DND-41 (cell line): Measurements from ENCODE around the gene WDR31.

Experiments
- ATAC-seq: fragments of 200-7000 bp; cut with Tn5 transposase; 3 replicates; pipeline ENCODE4 v1.9.1; 2021; ENCODE audit warnings: low read depth; ENCODE audit not compliant: insufficient read depth
- DNase-seq: peaks from one replicate; pipeline ENCODE4 v3.0.0-alpha.2; 2020
- H2AFZ ChIP-seq: 2 replicates; pipeline ENCODE4 v1.6.0; 2012; ENCODE audit warnings: low read depth, low read length
- H3K27ac ChIP-seq: 2 replicates; pipeline ENCODE4 v1.5.1; 2012; ENCODE audit warnings: low read length, inconsistent platforms
- H3K27me3 ChIP-seq: fragments of 200-600 bp; sonication (generic); 2 replicates; pipeline ENCODE4 v1.6.0; 2012; ENCODE audit warnings: low read length, mild to moderate bottlenecking, inconsistent platforms; ENCODE audit not compliant: insufficient read depth, poor library complexity
- H3K36me3 ChIP-seq: 2 replicates; pipeline ENCODE4 v1.5.1; 2012; ENCODE audit warnings: low read length, inconsistent platforms; ENCODE audit not compliant: insufficient read depth
- H3K4me1 ChIP-seq: 2 replicates; pipeline ENCODE4 v1.5.1; 2012; ENCODE audit warnings: mild to moderate bottlenecking, low read length; ENCODE audit not compliant: insufficient read depth
- H3K4me2 ChIP-seq: 2 replicates; pipeline ENCODE4 v1.6.0; 2012; ENCODE audit warnings: mild to moderate bottlenecking, moderate library complexity, low read length, inconsistent platforms; ENCODE audit not compliant: insufficient read depth
- H3K4me3 ChIP-seq, 2 experiments: fragments of 200-600 bp in 1 of 2; shearing (Covaris generic) in 1 of 2; 2 replicates each; pipeline ENCODE4 v1.5.1; 2012 to 2016; ENCODE audit warnings: inconsistent platforms in 2 of 2, low read length in 2 of 2, mild to moderate bottlenecking in 2 of 2, low read depth in 1 of 2, moderate library complexity in 1 of 2
- H3K79me2 ChIP-seq: 2 replicates; pipeline ENCODE4 v1.6.0; 2012; ENCODE audit warnings: low read length, inconsistent platforms; ENCODE audit not compliant: insufficient read depth
- H3K9ac ChIP-seq: 2 replicates; pipeline ENCODE4 v1.6.0; 2012; ENCODE audit warnings: low read depth, mild to moderate bottlenecking, inconsistent platforms, low read length, moderate library complexity
- H3K9me3 ChIP-seq: 2 replicates; pipeline ENCODE4 v1.5.1; 2012; ENCODE audit warnings: low read length, moderate library complexity, mild to moderate bottlenecking, inconsistent platforms; ENCODE audit not compliant: insufficient read depth, severe bottlenecking
- H4K20me1 ChIP-seq: 2 replicates; pipeline ENCODE4 v1.6.0; 2012; ENCODE audit warnings: low read length; ENCODE audit not compliant: insufficient read depth
- CTCF ChIP-seq: IDR thresholded peaks from 2 replicates; pipeline ENCODE4 v1.5.1; 2012; ENCODE audit warnings: borderline replicate concordance, low read length, moderate library complexity, mild to moderate bottlenecking; ENCODE audit not compliant: poor library complexity, severe bottlenecking; ENCODE audit errors: extremely low read depth
- EZH2 ChIP-seq: IDR thresholded peaks from 3 replicates; pipeline ENCODE4 v1.6.1; 2012; ENCODE audit warnings: borderline replicate concordance, low read depth, mild to moderate bottlenecking, moderate library complexity, low read length, inconsistent platforms; ENCODE audit not compliant: severe bottlenecking

Gene WDR31

DNA sequence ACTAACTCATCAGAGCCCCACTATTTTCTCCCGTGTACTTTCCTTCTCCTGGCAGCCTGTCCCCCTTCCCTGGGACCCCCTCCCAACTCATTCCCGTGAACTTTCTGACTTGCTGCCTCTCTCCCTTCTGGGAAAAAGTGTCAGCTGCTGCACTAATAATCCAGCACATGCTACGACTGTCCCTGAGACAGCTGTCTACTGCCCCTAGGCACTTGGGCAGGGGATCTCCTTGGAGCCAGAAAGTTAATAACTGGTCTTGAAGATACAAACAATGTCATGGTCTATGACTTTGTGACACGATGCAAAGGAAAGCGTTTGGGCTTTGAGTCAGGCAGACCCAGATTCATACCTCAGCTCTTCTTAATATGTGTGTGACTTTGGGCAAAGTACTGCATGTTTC, 26.8 kb downstream of the WDR31 start:
- no peaks in the 10 kb centered on the region for H3K27me3 ChIP-seq

DNA sequence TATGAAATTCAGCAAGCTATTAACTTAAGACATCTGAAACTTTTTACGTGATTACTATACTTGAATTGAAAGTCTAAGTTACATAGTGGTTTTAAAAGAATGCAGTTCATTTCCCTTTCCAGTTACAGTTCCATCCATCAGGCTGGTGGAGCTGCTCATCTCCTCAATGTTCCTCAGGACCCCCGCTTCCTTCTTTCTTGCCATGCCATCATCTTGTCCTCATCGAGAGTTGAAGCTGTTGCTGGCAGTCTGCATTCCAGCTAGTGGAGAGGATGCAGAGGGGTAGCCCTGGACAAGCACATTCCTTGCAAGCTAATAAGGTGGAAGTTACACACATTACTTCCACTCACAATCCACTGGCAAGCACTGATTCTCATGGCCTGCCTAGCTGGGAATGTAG, 28.1 kb downstream of the WDR31 start:
- ATAC-seq (no peak), DNase-seq (no peak)
- no peaks in the 10 kb centered on the region for H3K36me3 ChIP-seq
- no peaks in the 10 kb centered on the region for H4K20me1 ChIP-seq
- H3K27ac ChIP-seq, result no peak overlapping the region
- H3K9me3 ChIP-seq, result no peaks in the 10 kb centered on the region
- H3K4me2 ChIP-seq, result no peak overlapping the region
- no peak overlapping the region for H3K4me3 ChIP-seq
- no peak overlapping the region for H3K9ac ChIP-seq
- TF ChIP-seq EZH2 (no peak), CTCF (no peak)
- H3K4me1 ChIP-seq, result no peaks in the 10 kb centered on the region
- no peak overlapping the region for H2AFZ ChIP-seq
- no peaks in the 10 kb centered on the region for H3K79me2 ChIP-seq
- no peaks in the 10 kb centered on the region for H3K27me3 ChIP-seq

More for the DNA sequence above, 26.8 kb downstream of the WDR31 start:
- Histone ChIP-seq H3K4me2 (no peak overlapping the region), H3K79me2 (no peaks in the 10 kb centered on the region), H3K9ac (no peak overlapping the region), H3K4me3 (no peak overlapping the region), H3K36me3 (no peaks in the 10 kb centered on the region), H3K4me1 (no peaks in the 10 kb centered on the region), H3K27ac (no peak overlapping the region), H3K9me3 (no peaks in the 10 kb centered on the region), H4K20me1 (no peaks in the 10 kb centered on the region), H2AFZ (no peak overlapping the region)
- ATAC-seq (no peak), DNase-seq (no peak)
- no peak for TF ChIP-seq CTCF
- no peak for TF ChIP-seq EZH2

- no peak overlapping the region for H3K4me3 ChIP-seq
- TF ChIP-seq CTCF (no peak), EZH2 (no peak)
- ATAC-seq, result no peak
- H4K20me1 ChIP-seq, result no peaks in the 10 kb centered on the region
- H3K9ac ChIP-seq, result no peak overlapping the region
- no peak overlapping the region for H3K27ac ChIP-seq
- no peaks in the 10 kb centered on the region for H3K79me2 ChIP-seq
- no peaks in the 10 kb centered on the region for H3K4me1 ChIP-seq
- H3K36me3 ChIP-seq, result no peaks in the 10 kb centered on the region
- H2AFZ ChIP-seq, result no peak overlapping the region
- no peaks in the 10 kb centered on the region for H3K9me3 ChIP-seq
- H3K27me3 ChIP-seq, result no peaks in the 10 kb centered on the region
- no peak overlapping the region for H3K4me2 ChIP-seq
- DNase-seq, result no peak
Observed at GRCh38 chr9:113310538-113310937, 29.5 kb downstream of the WDR31 start.
